ENCODE data around the gene DKKL1.
A peak's percentile ranks its signal among the peaks of the same experiment; 100 is the strongest.

Gene DKKL1

GRCh38 chr19:49396738-49397505 lies 33.2 kb downstream of the DKKL1 start:
- no peak for DNase-seq

GRCh38 chr19:49398001-49398615 lies 34.4 kb downstream of the DKKL1 start:
- DNase-seq = no peak

- no peak for DNase-seq
Observed at GRCh38 chr19:49398931-49399330, 35.3 kb downstream of the DKKL1 start.

DNA sequence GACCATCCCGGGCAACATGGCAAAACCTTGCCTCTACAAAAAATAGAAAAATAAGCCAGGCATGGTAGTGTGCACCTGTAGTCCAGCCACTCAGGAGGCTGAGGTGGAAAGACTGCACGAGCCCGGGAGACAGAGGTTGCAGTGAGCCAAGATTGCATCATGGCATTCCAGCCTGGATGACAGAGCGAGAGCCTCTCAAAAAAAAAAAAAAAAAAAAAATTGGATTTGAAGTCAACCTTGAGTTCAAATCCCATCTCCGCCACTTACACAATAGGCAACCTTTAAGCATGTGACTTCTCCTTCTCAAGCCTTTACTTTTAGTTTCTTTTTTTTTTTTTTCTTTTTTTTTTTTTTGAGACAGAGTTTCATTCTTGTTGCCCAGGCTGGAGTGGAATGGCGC lies 36.4 kb downstream of the DKKL1 start:
- no peak for DNase-seq

GRCh38 chr19:49403404-49404187 lies 39.9 kb downstream of the DKKL1 start:
- no peak for DNase-seq

DNA sequence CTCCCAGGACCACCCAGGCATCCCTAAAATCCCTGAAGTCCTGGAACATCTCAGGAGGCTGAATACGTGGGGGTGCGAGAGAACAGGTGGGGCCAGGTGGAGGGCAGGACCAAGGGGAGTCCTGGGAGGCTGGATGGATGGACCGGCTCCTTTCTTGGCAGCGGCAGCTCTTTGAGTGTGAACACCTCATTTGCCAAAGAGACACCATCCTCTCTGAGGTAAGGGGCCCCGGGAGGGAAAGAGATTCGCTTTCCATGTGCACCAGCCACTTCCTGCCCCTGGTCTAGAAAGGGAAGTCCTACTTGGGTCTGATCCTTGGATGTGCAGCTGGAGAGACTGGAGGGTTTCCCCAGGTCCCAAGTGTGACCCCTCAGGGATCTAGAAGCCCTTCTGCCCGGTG lies 43.4 kb downstream of the DKKL1 start:
- peak in 1 of 4 experiments; percentile 9 for DNase-seq

DNA sequence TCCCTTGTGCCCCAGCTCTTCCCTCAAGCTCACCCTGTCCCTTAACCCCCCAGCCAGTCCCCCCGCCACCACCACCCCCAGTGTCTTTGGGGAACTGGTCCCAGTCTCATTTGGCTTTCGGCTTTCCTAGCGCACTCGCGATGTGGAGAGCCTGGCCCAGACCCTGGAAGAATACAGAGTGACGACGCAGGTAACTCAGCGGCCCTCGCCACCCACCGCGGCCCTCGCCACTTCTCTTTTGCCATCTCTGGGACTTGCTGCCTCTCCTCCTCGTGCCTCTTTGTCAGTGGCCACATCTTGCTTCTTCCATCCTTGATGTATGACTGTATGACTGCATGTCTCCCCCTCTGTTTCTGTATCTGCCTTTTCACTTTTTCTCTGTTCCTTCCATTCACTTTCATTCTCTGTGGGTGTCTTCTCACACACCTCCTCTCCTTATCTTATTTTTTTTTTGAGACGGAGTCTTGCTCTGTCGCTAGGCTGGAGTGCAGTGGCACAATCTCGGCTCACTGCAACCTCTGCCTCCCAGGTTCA lies 43.9 kb downstream of the DKKL1 start:
- DNase-seq = no peak

DNA sequence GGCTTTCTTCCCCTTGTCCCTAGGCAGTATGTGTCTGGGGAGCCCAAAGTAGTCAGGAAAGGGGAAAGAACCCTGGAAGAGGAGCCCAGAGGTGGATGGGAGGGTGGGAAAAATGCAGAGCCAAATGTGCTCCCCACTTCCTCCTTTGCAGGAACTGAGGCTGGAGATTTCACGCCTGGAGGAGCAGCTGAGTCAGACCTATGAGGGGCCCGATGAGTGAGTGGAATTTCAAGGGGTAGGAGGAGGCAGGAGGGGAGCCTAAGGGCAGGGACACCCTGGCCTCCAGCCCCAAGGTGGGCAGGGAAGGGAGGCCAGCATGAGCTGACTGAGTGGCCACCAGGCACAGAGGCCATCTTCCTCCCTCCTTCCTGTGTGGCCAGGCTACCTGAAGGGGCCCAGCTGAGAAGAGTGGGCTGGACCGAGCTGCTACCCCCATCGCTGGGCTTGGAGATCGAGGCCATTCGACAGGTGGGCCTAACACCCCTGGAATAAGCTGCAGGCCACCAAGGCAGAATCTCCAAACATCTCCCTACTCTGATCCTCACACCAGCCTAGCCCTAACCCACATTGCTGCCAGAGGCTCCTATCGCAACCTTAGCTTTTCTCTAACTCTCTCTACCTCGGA lies 45.3 kb downstream of the DKKL1 start:
- DNase-seq = peak; percentile 23 to 59 (median 55)

GRCh38 chr19:49409441-49410029 lies 45.9 kb downstream of the DKKL1 start:
- peak; percentile 59 to 83 (median 80) for DNase-seq

DNA sequence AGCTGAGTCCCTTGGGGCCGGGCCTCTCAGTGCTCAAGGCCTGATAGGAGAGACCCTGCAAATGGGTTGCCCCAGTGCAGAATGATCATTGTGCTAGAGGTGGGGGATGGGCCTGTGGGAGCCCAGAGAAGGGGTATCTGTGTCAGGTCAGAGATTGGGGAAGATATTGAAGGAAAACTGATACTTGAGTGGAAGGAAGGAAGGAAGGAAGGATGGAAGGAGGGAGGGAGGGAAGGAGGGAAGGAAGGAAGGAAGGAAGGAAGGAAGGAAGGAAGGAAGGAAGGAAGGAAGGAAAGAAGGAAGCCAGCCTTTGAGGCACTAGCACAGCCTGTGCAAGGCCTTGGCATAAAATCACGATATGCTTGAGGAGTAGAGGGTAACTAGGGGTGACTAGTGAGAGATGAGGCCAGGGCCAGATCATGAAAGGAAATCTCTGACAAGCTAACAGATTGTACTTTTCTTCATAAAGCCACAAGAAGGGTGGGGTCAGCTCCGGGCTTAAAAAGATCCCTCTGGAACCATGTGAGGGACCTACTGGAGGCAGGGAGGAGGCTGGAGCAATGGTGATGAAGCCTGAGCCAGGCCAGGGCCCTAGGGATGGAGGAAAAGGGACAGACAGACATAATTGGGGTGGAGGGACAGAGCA lies 48.1 kb downstream of the DKKL1 start:
- no peak for DNase-seq

GRCh38 chr19:49413348-49413747 lies 49.7 kb downstream of the DKKL1 start:
- no peak for DNase-seq

GRCh38 chr19:49414256-49414655 lies 50.6 kb downstream of the DKKL1 start:
- no peak for DNase-seq

GRCh38 chr19:49415102-49415809 lies 51.6 kb downstream of the DKKL1 start:
- DNase-seq = peak; percentile 42 to 75 (median 62)

DNA sequence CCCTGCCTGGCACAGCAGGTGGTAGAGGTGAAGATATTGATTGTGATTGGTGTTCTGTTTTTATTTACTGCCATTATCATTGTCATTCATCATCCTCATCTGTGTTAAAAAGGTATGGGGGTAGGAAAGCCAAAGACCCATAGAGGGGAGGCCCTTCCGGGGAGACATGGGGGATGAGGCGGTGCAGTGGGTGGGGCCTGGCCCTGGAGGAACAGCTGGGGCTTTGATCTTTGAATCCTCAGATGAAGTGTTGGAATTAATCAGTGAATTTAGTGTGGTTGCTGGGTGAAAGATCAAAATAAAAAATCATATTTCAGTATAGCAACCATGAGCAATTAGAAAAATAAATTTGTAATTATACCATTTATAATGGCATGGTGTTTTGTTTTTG lies 52.1 kb downstream of the DKKL1 start:
- no peak for DNase-seq

GRCh38 chr19:49417088-49417487 lies 53.4 kb downstream of the DKKL1 start:
- DNase-seq = no peak

DNA sequence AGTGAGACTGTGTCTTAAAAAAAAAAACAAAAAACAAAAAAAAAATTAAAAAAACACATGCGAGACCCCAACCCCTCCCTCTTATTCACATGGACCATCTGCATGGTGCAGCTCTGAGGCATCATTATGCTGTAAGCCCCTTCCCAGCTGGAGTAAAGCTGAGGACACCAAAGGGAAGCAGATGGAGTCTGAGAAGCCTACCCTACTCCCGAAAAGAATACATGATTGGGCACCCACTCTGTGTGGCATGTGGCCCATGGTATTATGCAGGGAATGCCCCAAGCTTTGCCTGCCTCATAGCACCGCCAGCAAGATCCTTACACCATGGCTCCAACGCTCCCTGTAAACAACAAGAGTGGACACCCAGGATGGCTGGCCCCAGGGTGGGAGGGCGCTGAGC lies 54.8 kb downstream of the DKKL1 start:
- no peak for DNase-seq

GRCh38 chr19:49419173-49419572 lies 55.5 kb downstream of the DKKL1 start:
- no peak for DNase-seq

DNA sequence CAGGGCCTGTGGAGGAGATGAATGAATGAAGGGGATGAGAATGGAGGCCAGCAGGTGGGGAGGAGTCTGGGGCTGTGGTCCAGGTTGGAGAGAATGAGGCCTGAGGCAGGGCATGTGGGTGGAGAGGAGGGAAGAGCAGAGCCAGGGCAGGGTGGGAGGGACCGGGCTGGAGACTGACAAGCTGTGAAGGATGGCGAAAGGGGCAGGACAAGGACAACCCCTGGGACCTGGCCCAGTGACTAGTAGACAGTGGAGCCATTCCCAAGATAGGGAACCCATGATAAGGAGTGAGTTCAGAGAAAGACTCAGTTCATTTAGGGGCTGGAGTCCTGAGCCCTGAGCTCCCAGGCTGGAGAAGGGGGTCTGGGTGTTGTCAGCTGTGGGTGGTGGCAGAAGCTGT lies 56.5 kb downstream of the DKKL1 start:
- no peak for DNase-seq

- peak; percentile 67 to 86 (median 74) for DNase-seq
Observed at GRCh38 chr19:49421039-49421877, 57.6 kb downstream of the DKKL1 start.

GRCh38 chr19:49421878-49422202 lies 58.2 kb downstream of the DKKL1 start:
- no peak for DNase-seq
